Measurements from ENCODE around the gene TMEM114.

The TMEM114 gene

GRCh38 chr16:8554022-8554421, 36.3 kb downstream of the TMEM114 start:
- no peak overlapping the region for H3K4me3 ChIP-seq (ENCODE audit: low read length)
- DNase-seq (ENCODE audit: low read depth), result no peak
- no peak for TF ChIP-seq CTCF (conservative IDR thresholded peaks at IDR 0.05; ENCODE audit: low read length)

GRCh38 chr16:8552487-8553221, 37.7 kb downstream of the TMEM114 start:
- no peak for DNase-seq (ENCODE audit: low read depth)
- no peak for TF ChIP-seq CTCF (conservative IDR thresholded peaks at IDR 0.05; ENCODE audit: low read length)
- no peak overlapping the region for H3K4me3 ChIP-seq (ENCODE audit: low read length)

GRCh38 chr16:8551388-8552332, 38.7 kb downstream of the TMEM114 start:
- H3K4me3 ChIP-seq (ENCODE audit: low read length), result no peak overlapping the region
- no peak for TF ChIP-seq CTCF (conservative IDR thresholded peaks at IDR 0.05; ENCODE audit: low read length)

GRCh38 chr16:8550728-8551387, 39.5 kb downstream of the TMEM114 start:
- no peak for TF ChIP-seq CTCF (conservative IDR thresholded peaks at IDR 0.05; ENCODE audit: low read length)
- H3K4me3 ChIP-seq (ENCODE audit: low read length), result no peak overlapping the region
- no peak for DNase-seq (ENCODE audit: low read depth)

More at GRCh38 chr16:8551388-8552332, 38.7 kb downstream of the TMEM114 start:
- DNase-seq (ENCODE audit: low read depth), result no peak

- H3K4me3 ChIP-seq (ENCODE audit: low read length), result no peak overlapping the region
- no peak for DNase-seq (ENCODE audit: low read depth)
- TF ChIP-seq CTCF (conservative IDR thresholded peaks at IDR 0.05; ENCODE audit: low read length), result no peak
These were observed 40.4 kb downstream of the TMEM114 start for GRCh38 chr16:8549843-8550412.

GRCh38 chr16:8548166-8548565, 42.1 kb downstream of the TMEM114 start:
- no peak for TF ChIP-seq CTCF (conservative IDR thresholded peaks at IDR 0.05; ENCODE audit: low read length)
- H3K4me3 ChIP-seq (ENCODE audit: low read length), result no peak overlapping the region
- DNase-seq (ENCODE audit: low read depth), result no peak
